Endothelial cell of umbilical vein (primary cell): ENCODE measurements around the gene CT45A7.
"Not testable (repeated sequence)": the region's sequence is repeated elsewhere in the genome, so short reads cannot be mapped to it uniquely, and the experiment has no call there.

Source experiments
- CTCF ChIP-seq, 2 donors: IDR thresholded peaks; 1 replicate in 1 of 2; 2 replicates in 1 of 2; pipeline ENCODE4 v1.5.1; 2011; ENCODE audit warnings: low read length in 2 of 2, mild to moderate bottlenecking in 2 of 2, moderate library complexity in 2 of 2, control low read depth in 1 of 2, inconsistent platforms in 1 of 2, low read depth in 1 of 2; ENCODE audit not compliant: insufficient read depth in 1 of 2; ENCODE audit errors: extremely low read depth in 1 of 2
- EZH2 ChIP-seq: IDR thresholded peaks from 2 replicates; pipeline ENCODE4 v1.6.1; 2012; ENCODE audit warnings: borderline replicate concordance, low read depth, mild to moderate bottlenecking, moderate library complexity, low read length, inconsistent platforms; ENCODE audit not compliant: severe bottlenecking
- FOS ChIP-seq: IDR thresholded peaks from 2 replicates; pipeline ENCODE4 v1.6.1; 2011; ENCODE audit warnings: mild to moderate bottlenecking, low read length, moderate library complexity, borderline replicate concordance; ENCODE audit not compliant: insufficient read depth
- GATA2 ChIP-seq: IDR thresholded peaks from 2 replicates; pipeline ENCODE4 v1.7.0; 2011; ENCODE audit warnings: low read depth, mild to moderate bottlenecking, moderate library complexity, mixed read lengths, low read length; ENCODE audit not compliant: insufficient read length, insufficient read depth
- JUN ChIP-seq: IDR thresholded peaks from 2 replicates; pipeline ENCODE4 v1.6.1; 2011; ENCODE audit warnings: borderline replicate concordance, low read depth; ENCODE audit not compliant: insufficient read length, insufficient read depth
- MAX ChIP-seq: IDR thresholded peaks from 2 replicates; pipeline ENCODE4 v1.6.1; 2011; ENCODE audit not compliant: insufficient read depth, insufficient read length
- POLR2A ChIP-seq: IDR thresholded peaks from 2 replicates; pipeline ENCODE4 v1.6.1; 2012; ENCODE audit warnings: low read depth, mild to moderate bottlenecking, control low read depth, low read length
- POLR2AphosphoS5 ChIP-seq: IDR thresholded peaks from 2 replicates; pipeline ENCODE4 v1.6.1; 2012; ENCODE audit warnings: low read depth, mild to moderate bottlenecking, control low read depth, low read length, moderate library complexity; ENCODE audit not compliant: insufficient read depth

- TF ChIP-seq JUN; CTCF (IDR thresholded peaks at IDR 0.05; ENCODE audit: extremely low read depth in 1 of 2, insufficient read depth in 1 of 2, low read depth in 1 of 2, low read length in 2 of 2); POLR2AphosphoS5; POLR2A; EZH2; FOS; MAX; GATA2: not testable (repeated sequence)
Observed at GRCh38 chrX:135785403-135785802, 51.7 kb downstream of the CT45A7 start, which contains the start of gene CT45A5.
